ENCODE results near the gene PHTF1.
"Not testable (repeated sequence)": the region's sequence is repeated elsewhere in the genome, so short reads cannot be mapped to it uniquely, and the experiment has no call there.

The PHTF1 gene

GRCh38 chr1:113770031-113770430, 10.7 kb upstream of the PHTF1 start:
- DNase-seq, result no peak

DNA sequence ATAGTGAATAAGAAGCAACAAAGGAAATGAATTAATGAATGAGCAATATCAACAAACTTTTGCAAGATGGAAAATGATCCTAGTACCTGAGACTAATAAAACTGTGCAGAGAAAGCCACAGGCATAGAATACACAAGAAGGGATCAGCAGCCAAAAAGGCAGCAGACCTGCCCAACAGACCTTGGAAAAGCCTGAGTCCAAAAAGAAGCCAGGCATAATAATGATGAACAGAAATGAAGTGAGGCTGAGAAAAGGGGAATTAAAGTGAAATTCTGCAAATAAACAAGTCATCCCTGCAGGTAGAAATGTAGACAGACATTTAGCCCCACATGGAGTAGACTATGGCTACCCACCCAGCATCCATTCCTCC, 10.3 kb upstream of the PHTF1 start:
- no peak for DNase-seq

DNA sequence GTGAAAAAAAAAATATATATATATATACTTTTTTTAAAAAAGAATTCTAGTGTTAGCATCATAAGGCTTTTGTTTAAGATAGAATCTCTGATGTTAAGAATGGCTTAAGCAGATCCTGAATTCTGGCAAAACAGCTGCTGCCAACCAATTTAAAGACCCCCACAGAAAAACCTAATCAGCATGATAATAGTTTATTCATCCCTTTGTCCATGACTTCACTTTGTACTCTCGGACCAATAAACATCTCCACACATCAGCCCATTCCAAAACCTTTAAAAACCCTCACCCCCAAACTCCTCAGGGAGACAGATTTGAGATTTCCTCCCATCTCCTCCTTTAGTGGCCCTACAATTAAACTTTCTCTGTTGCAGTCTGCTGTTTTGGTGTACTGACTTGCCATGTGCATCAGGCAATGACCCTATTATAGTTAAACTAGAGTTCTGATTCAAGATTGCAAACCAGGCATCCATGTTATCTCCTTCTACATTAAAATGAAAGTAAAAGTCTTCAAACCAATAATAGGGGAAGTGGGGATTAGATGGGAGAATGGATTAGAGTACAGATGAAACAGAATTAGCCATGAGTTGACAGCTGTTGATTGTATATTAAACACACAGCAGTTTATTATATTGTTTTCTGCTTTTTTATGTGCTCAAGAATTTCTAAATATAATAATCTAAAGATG, 9.8 kb upstream of the PHTF1 start:
- no peak for DNase-seq

DNA sequence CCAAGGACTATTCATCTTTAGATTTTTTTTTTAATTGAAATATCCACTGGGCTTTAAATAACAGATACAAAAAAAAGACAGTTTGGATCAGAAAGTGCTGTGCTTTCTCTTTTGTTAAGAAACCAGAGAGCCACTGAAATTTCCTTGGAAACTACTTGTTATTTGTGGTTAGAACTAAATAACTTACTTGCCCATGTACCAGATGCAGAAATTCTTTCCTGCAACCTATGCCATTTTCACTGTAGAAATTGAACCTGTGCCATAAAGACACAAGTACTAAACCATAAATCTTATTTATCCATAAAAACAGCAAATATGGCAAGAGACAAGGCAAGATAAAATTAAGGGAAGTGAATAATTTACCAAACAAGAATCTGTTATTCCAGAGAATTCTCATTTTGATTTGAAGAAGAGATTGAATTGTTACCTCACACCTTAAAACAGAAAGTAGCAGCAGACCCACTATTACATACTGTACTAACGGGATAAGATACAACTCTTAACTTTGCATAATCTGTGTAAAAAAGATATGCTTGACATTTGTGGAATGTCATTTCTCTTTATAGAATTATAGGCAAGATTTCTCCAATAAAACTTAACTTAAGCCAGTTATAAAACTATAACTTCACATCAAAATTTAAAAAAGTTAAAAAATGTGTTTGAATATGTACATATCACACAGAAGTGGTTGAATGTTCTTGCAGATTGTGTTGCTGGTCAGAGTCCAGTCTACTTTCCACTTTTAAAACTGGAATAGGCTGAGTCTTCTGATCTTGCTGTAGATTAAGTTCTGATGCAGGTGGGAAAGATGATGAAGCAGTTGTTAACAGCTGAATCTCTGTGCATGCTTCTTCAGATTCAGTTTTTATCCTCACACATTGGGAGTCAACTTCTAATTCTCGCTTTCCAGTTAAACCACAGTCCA, 6.3 kb upstream of the PHTF1 start:
- no peak for DNase-seq

DNA sequence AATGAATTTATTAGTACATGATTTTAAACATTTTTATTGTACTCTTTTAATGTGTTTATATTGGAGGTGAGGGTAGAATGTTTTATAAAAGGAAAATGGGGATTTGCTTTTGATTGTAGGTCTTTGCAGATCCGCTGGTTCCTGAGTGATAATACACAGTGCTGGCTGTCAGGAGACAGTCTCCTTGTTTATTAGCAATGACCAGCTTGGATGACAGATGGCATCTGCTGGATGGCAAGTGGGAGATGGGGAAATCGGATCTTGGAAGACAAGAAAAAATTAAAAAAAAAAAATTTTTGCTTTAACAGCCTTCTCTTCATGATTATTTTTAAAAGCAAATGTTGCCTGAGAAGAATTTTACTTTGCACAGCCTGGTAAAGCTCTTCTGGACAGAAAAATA, 4.4 kb upstream of the PHTF1 start:
- no peak for DNase-seq

GRCh38 chr1:113761937-113762336, 2.7 kb upstream of the PHTF1 start:
- DNase-seq, result no peak

GRCh38 chr1:113760102-113761080, 1.1 kb upstream of the PHTF1 start:
- peak in 1 of 2 experiments; percentile 4 for DNase-seq

DNA sequence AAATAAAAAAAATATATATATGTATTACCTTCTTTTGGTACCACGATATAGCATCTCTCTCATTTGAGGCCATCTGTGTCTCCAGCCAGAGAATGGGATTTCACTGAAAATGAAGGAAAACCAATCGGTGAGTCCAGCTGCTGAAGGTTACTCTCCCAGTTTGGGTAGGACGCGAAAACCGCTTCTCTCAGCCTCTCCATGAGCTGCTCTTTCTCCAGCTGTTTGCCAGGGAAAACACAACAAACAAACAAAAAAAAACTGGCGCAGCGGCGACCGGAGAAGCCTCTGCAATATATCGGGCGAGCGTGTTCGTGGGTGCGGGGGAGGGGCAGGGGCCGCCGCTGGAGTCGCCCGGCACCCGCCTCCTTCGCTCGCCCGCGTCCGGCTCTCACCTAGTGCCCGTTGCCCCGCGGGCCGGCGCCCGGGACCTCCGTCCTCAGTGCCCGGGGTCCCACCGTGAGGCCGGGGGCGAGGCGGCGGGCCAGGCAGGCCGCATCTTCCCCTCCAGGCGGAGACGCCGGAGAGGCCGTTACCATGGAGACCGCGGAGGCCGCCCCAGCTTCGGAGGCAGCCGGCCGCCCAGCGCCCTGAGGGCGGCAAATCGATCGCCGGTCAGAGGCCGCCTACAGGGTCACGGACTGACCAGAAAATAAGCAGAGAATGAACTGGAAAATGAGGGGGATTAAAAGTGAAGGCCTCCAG, 504 bp downstream of the PHTF1 start:
- peak; percentile 27 to 65 for DNase-seq

DNA sequence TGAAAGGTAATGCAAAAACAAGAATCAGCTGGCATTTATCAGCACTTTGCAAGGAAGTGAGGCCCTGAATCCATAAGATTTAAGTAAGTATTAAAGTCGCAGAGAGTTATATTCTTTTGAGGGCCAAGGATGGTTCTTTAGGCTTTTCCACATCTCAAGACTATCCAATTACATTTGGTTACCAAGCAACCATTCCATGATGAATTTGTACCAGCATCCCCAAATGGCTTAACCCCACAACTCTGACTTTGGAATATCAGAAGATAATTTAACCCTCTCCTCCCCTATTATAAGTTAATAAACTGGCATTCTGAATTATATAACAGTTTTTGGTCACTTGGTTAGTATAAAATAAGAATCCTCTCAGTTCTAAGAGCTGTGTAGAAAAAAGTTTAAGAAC, 2.8 kb downstream of the PHTF1 start:
- DNase-seq, result no peak

- not testable (repeated sequence) for DNase-seq
Measured at GRCh38 chr1:113753333-113753732, 6.0 kb downstream of the PHTF1 start.

DNA sequence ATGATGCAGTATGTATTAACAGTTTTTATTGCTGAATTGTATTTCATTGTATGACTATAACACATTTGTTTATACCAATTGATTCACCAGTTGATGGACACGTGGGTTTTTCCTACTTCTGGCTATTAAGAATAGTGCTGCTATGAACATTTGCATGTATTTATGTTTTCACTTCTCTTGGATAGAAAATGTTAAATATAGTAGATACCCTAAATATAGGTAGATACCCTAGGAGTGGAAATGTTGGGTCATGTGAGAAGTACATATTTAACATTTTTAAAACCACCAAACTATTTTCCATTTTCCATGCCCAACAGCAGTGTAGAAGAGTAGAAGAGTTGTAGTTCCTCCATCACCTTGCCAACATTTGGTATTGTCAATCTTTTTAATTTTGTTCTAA, 7.8 kb downstream of the PHTF1 start:
- DNase-seq, result no peak

DNA sequence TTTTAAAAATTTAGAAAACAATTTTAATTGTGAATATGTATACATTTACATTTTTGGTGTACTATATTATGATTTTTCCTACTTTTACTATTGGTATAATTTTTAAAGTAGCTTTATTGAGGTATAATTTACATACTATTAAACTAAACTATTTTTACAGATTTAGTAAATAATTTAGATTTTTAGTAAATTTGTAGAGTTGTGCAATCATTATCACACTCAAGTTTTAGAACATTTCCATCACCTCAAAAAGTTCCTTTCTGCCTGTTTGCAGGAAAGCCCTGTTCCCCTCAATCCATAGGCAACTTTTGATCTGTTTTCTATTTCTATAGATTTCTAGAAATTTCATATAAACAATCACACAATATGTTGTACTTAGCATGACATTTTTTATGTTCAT, 8.2 kb downstream of the PHTF1 start:
- DNase-seq, result no peak

DNA sequence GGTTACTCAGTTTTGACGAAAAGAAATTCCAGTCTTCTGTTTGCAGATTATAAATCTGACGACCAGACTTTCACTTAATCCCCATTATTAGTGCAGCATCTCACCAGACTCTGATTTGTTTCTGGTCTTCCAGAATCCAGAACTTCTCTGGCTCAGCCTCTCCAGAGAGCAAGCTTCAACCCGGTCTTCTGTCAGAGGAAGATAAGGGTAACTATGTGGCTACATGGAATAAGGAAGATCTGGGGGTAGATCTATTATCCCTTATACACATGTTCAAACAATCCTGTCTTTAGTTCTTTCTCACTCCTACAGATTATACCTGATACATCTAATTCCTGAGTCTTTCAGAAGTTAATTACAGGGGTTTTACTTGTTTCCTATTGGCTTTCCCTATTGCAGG, 9.9 kb downstream of the PHTF1 start:
- no peak for DNase-seq

DNA sequence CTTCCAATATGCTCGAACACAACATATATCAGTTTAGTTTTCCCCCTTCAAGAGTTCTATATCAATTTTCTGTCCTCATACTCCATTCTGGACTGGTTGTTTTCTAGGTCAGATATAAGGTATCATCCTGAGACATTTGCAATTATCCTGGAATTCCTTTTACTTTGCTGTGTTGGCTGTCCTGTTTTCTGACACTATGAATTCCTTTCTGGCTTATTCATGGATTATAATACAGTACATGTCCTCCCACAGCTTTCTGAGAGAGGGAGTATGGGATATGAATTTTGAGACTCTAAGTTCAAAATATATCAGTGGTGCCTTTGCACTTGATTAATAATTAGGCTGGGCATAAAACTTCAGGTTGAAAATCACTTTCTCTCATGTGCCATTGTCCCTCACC, 11.9 kb downstream of the PHTF1 start:
- DNase-seq, result no peak

DNA sequence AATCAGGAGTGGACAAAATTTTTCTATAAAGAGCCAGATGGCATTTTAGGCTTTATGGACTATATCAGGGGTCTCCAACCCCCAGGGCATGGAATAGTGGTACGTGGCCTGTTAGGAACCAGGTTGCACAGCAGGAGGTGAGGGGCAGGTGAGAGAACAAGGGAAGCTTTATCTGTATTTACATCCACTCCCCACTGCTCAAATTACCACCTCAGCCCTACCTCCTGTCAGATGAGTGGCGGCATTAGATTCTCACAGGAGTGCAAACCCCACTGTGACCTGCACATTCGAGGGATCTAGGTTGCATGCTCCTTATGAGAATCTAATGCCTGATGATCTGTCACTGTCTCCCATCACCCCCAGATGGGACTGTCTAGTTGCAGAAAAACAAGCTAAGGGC, 13.9 kb downstream of the PHTF1 start:
- no peak for DNase-seq

GRCh38 chr1:113744114-113744513, 15.2 kb downstream of the PHTF1 start:
- DNase-seq, result no peak

DNA sequence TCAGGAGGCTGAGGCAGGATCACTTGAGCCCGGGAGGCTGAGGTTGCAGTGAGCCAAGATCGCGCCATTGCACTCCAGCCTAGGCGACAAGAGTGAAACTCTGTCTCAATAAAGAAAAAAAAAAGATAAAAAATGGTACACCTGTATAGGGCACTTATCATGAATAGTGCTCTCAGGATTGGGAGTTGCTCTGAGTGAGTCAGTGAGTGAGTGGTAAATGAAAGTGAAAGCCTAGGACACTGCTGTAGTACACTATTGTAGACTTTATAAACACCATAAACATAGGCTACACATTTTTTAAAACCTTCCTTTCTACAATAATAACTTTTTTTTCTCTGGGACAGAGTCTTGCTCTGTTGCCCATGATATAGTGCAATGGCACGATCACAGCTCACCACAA, 16.8 kb downstream of the PHTF1 start:
- DNase-seq, result no peak

GRCh38 chr1:113734357-113735055, 24.8 kb downstream of the PHTF1 start:
- DNase-seq, result no peak

DNA sequence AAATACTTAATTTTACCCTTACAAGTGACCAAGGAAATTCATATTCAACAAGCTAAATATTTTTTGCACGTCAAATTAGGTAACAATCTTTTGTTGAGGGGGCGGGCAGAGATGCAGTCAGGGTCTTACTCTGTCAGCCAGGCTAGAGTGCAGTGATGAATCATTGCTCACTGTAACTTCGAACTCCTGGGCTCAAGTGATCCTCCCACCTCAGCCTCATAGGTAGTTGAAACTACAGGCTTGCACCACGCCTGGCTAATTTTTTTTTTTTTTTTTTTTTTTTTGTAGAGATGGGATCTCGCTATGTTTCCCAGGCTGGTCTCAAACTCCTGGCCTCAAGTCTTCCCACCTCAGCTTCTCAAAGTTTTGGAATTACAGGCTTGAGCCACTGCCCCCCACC, 26.5 kb downstream of the PHTF1 start:
- no peak for DNase-seq

GRCh38 chr1:113721010-113721409, 38.3 kb downstream of the PHTF1 start:
- DNase-seq, result no peak

DNA sequence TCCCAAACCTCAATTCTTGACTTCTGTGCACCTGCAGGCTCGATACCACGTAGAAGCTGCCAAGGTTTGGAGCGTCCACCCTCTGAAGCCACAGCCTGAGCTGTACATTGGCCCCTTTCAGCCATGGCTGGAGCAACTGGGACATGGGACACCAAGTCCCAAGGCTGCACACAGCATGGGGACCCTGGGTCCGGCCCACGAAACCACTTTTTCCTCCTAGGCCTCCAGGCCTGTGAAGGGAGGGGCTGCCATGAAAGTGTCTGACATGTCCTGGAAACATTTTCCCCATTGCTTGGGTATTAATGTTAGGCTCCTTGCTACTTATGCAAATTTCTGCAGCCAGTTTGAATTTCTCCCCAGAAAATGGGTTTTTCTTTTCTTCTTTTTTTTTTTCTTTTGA, 40.7 kb downstream of the PHTF1 start:
- DNase-seq, result not testable (repeated sequence)

GRCh38 chr1:113717506-113717905, 41.8 kb downstream of the PHTF1 start:
- not testable (repeated sequence) for DNase-seq
